GM12875 (cell line): Measurements from ENCODE around the gene SRRM5.
A peak's percentile ranks its signal among the peaks of the same experiment; 100 is the strongest.

Experiments used
- H3K4me3 ChIP-seq: one replicate; pipeline ENCODE4 v1.5.1; 2011; ENCODE audit warnings: low read depth, low read length, control low read depth
- CTCF ChIP-seq: IDR thresholded peaks from 2 replicates; pipeline ENCODE4 v1.5.1; 2011; ENCODE audit warnings: low read depth, mild to moderate bottlenecking, control low read depth, inconsistent platforms, low read length, moderate library complexity, borderline replicate concordance; ENCODE audit not compliant: insufficient read depth

SRRM5 gene

GRCh38 chr19:43591904-43592772, 19.8 kb upstream of the SRRM5 start:
- no peak for TF ChIP-seq CTCF
- H3K4me3 ChIP-seq, result no peak overlapping the region

GRCh38 chr19:43592800-43593350, 19.0 kb upstream of the SRRM5 start:
- TF ChIP-seq CTCF, result no peak

GRCh38 chr19:43594081-43594697, 17.7 kb upstream of the SRRM5 start:
- peak overlapping the region; percentile 61 for H3K4me3 ChIP-seq
- no peak for TF ChIP-seq CTCF

More at GRCh38 chr19:43592800-43593350, 19.0 kb upstream of the SRRM5 start:
- no peak overlapping the region for H3K4me3 ChIP-seq

- peak; percentile 97 for TF ChIP-seq CTCF
- peak overlapping the region; percentile 61 for H3K4me3 ChIP-seq
Measured at GRCh38 chr19:43594710-43595604, 16.9 kb upstream of the SRRM5 start.

- no peak for TF ChIP-seq CTCF
- peak overlapping the region; percentile 61 for H3K4me3 ChIP-seq
Measured at GRCh38 chr19:43595605-43595998, 16.3 kb upstream of the SRRM5 start.

- peak within 1 kb of the TSS; percentile 67 for H3K4me3 ChIP-seq
- TF ChIP-seq CTCF, result no peak
Measured at GRCh38 chr19:43595999-43596841, 15.7 kb upstream of the SRRM5 start, which contains the start of the genes IRGQ and ZNF576. TSS of gene IRGQ (minus strand) at chr19:43596134. CDS start at chr19:43595338, 796 bp downstream. TSS of gene ZNF576 (plus strand) at chr19:43596595. CDS start at chr19:43597109, 514 bp downstream.
